ENCODE measurements around the gene NPFF. TPM values are rescaled to one million over a fixed set of nuclear protein-coding genes. Genes with fewer than 3 reads are reported as not detected.

NPFF gene
- polyA plus RNA-seq, 1 experiment, result not detected

DNA sequence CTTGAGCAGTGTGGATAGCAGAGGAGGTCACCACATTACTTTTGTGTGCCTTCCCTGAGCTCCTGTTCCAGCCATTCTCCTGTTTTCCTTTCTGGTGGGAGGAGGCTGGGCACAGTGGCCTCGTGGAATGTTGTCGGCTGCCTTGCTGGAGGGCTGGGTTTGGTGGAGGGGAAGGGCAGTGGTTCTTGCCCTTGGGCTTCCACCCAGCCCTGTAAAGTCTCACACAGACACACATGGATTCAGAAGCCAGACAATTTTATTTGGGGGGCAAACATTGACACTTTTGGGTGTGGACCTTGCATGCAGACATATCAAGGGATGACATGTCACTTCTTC, 866 bp downstream of the NPFF start:
- Histone ChIP-seq H3K27ac (ENCODE audit: low read depth, low read length) (no peak overlapping the region), H3K4me3 (ENCODE audit: low read depth, low read length) (no peak overlapping the region), H3K9me3 (ENCODE audit: control insufficient read depth, insufficient read depth, low read length) (no peaks in the 10 kb centered on the region; the same call in 1 of the 2 replicates), H3K27me3 (ENCODE audit: control insufficient read depth, insufficient read depth, low read length) (no peaks in the 10 kb centered on the region)
- POLR2A ChIA-PET, result no interaction called here
- DNase-seq (ENCODE audit: low read depth, low spot score), result no peak
- CTCF ChIA-PET, result no interaction called here
- TF ChIP-seq, protein P1, sequence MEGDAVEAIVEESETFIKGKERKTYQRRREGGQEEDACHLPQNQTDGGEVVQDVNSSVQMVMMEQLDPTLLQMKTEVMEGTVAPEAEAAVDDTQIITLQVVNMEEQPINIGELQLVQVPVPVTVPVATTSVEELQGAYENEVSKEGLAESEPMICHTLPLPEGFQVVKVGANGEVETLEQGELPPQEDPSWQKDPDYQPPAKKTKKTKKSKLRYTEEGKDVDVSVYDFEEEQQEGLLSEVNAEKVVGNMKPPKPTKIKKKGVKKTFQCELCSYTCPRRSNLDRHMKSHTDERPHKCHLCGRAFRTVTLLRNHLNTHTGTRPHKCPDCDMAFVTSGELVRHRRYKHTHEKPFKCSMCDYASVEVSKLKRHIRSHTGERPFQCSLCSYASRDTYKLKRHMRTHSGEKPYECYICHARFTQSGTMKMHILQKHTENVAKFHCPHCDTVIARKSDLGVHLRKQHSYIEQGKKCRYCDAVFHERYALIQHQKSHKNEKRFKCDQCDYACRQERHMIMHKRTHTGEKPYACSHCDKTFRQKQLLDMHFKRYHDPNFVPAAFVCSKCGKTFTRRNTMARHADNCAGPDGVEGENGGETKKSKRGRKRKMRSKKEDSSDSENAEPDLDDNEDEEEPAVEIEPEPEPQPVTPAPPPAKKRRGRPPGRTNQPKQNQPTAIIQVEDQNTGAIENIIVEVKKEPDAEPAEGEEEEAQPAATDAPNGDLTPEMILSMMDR (IDR thresholded peaks at IDR 0.05; ENCODE audit: low read depth, low read length), result no peak

DNA sequence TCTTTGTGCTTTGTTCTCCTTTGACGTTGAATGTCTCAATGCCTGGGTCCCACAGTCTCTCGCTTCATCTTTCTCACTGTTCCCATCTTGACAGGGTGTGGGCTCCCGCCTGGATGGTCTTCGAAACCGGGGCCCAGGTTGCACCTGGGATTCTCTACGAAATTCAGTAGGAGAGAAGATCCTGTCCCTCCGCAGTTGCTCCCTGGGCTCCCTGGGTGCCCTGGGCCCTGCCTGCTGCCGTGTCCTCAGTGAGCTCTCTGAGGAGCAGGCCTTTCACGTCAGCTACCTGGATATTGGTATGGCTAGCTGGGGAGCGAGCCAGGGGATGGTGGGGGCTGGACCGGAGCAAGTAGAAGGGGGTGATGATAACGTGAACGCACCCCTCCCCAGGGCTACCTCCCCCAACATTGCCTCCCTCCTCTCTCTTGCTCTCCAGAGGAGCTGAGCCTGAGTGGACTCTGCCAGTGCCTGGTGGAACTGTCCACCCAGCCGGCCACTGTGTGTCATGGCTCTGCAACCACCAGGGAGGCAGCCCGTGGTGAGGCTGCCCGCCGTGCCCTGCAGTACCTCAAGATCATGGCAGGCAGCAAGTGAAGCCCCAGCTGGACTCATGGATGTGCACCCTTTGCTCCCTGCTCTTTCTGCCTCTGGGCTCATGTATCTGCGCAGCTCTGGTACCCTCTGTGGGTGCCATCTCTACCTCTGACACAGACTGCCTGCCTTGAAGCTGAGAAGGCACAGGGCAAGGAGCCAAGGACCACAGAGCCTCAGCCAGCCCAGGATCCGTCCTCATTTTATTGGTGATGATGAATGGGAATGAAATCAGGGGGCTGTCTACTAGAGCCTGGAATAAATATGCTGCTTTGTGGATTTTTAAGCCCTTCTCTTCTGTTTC, 1.5 kb downstream of the NPFF start:
- Histone ChIP-seq H3K27me3 (ENCODE audit: control insufficient read depth, insufficient read depth, low read length) (no peaks in the 10 kb centered on the region), H3K27ac (ENCODE audit: low read depth, low read length) (peak overlapping the region; percentile 31), H3K9me3 (ENCODE audit: control insufficient read depth, insufficient read depth, low read length) (no peaks in the 10 kb centered on the region; the same call in 1 of the 2 replicates), H3K4me3 (ENCODE audit: low read depth, low read length) (no peak overlapping the region)
- ChIA-PET CTCF (no interaction called here), POLR2A (no interaction called here)
- DNase-seq (ENCODE audit: low read depth, low spot score), result no peak
- TF ChIP-seq, protein P1 (IDR thresholded peaks at IDR 0.05; ENCODE audit: low read depth, low read length), result no peak

DNA sequence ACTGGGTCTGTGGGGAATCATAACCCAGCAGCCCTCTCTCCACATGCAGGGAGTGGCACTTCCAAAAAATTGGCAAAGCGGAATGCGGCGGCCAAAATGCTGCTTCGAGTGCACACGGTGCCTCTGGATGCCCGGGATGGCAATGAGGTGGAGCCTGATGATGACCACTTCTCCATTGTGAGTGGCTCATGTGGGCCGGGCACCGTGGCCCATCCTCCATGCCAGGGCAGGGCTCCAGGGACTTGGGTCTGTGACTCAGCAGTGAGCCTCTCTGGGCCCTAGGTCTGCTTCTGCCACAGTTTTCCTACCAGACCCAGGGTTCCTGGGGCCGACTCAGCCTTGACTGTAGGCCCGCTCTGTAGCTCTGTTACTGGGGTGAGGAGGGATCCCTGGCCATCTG, 2.2 kb downstream of the NPFF start:
- Histone ChIP-seq H3K27me3 (ENCODE audit: control insufficient read depth, insufficient read depth, low read length) (no peaks in the 10 kb centered on the region), H3K4me3 (ENCODE audit: low read depth, low read length) (no peak overlapping the region), H3K27ac (ENCODE audit: low read depth, low read length) (peak overlapping the region; percentile 31), H3K9me3 (ENCODE audit: control insufficient read depth, insufficient read depth, low read length) (no peaks in the 10 kb centered on the region; the same call in 1 of the 2 replicates)
- ChIA-PET CTCF (no interaction called here), POLR2A (interaction anchor here (0.5 kb wide), 1 partner anchor 325 kb away, joined by 3 read pairs; no protein-coding TSS in a partner anchor)
- no peak for DNase-seq (ENCODE audit: low read depth, low spot score)
- TF ChIP-seq, protein P1 (IDR thresholded peaks at IDR 0.05; ENCODE audit: low read depth, low read length), result no peak

DNA sequence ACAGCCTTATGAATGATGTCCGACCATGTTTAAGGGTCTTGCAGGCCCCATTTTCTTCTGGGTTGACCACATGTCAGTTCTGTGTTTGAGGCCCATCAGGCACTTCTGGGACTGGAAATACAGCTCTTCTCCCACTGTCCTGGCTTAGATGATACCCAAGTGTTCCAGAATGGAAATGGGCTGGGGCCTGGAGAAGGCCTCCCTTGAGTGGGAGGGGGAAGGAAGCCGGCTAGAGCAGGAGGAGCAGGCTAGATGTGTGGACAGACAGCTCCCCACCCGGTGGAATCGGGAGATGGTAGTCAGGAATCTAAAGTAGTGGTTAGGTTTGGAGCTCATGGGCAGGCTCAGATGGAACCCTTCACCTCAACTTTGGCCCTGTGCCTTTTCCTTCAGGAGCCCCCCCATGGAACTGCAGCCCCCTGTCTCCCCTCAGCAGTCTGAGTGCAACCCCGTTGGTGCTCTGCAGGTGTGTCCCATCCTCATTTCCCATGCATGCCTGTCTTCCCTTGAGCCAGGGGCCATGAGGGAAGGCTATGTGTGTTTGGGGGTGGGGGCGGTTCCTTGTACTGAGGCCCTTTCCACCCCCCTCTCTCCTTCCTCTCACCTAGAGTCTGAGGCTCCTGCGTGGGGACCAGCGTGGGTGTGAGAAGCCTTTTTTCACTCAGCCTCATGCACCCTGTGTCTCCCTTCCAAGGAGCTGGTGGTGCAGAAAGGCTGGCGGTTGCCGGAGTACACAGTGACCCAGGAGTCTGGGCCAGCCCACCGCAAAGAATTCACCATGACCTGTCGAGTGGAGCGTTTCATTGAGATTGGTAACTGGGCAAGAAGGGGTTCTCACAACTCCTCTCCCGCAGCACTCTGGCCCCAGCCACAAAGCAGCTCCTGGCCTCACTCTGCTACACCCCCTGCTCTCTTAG, 3.0 kb downstream of the NPFF start:
- Histone ChIP-seq H3K9me3 (ENCODE audit: control insufficient read depth, insufficient read depth, low read length) (no peaks in the 10 kb centered on the region; the same call in 1 of the 2 replicates), H3K27me3 (ENCODE audit: control insufficient read depth, insufficient read depth, low read length) (no peaks in the 10 kb centered on the region), H3K27ac (ENCODE audit: low read depth, low read length) (no peak overlapping the region), H3K4me3 (ENCODE audit: low read depth, low read length) (no peak overlapping the region)
- ChIA-PET POLR2A (interaction anchor here (0.6 kb wide), 2 partner anchors 172 to 205 kb away, joined by 3 read pairs; partner anchors contain the start of gene ATP5MC2), CTCF (interaction anchor here (1.6 kb wide), 2 partner anchors 152 to 183 kb away, joined by 4 to 7 read pairs; partner anchors contain the start of gene AAAS)
- DNase-seq (ENCODE audit: low read depth, low spot score), result no peak
- TF ChIP-seq, protein P1 (IDR thresholded peaks at IDR 0.05; ENCODE audit: low read depth, low read length), result no peak
